ENCODE measurements around the gene SOX13. TPM values are rescaled to one million over a fixed set of nuclear protein-coding genes. Genes with fewer than 3 reads are reported as not detected.

SOX13 gene
- total and polyA plus RNA-seq, 9 of the 15 experiments (the other 6 are each of a cell fraction or from before 2014, with no cell fraction given) = 0.03 to 0.35 (median 0.06) TPM; not detected in 5

DNA sequence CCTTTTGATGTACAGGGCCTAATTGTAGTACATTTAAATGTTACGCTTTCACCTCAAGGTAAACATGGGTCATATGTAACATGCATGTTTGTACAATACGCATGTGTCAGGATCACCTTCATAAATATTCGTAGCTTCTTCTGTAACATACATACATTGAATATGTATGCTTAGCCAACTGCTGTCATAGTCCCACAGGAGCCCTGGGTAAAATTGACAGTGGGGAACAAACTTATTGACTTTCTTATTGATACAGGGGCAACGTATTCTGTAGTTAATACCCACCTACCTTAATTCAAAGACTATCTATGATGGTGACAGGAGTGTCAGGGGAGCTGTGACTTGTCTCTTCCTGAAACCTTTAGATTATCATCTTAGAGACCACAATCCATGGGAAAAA is 96.9 kb downstream of the SOX13 start:
- H4K20me1 ChIP-seq (replicated peaks; ENCODE audit: control insufficient read depth, insufficient read depth, low read length) = no peaks in the 10 kb centered on the region
- in situ Hi-C loops (cut with MboI) = loop anchor here (10.0 kb wide), 1 partner anchor 335 kb away; no protein-coding TSS in a partner anchor
- no peaks in the 10 kb centered on the region for H3K79me2 ChIP-seq (ENCODE audit: control insufficient read depth, insufficient read depth, low read length)
- intact Hi-C loops (cut with micrococcal nuclease) = no loop called here
- no peak overlapping the region for H3K27ac ChIP-seq (ENCODE audit: extremely low read depth, low read depth, low read length)
- no peak for ATAC-seq
- H3K36me3 ChIP-seq (ENCODE audit: control insufficient read depth, insufficient read depth, low read length) = no peaks in the 10 kb centered on the region
- H3K9ac ChIP-seq (ENCODE audit: insufficient read depth in 1 of 2, low read depth in 2 of 2, low read length in 2 of 2) = no peak overlapping the region
- BruUV-seq (replicated peaks) = no TSS peak
- no peak for DNase-seq (ENCODE audit: extremely low read depth in 1 of 4, low spot score in 3 of 4)
- H3K4me2 ChIP-seq (ENCODE audit: insufficient read depth, low read length) = no peak overlapping the region
- H2AFZ ChIP-seq (ENCODE audit: low read depth, low read length) = no peak overlapping the region
- H3K9me1 ChIP-seq (ENCODE audit: control insufficient read depth, insufficient read depth, low read length) = no peaks in the 10 kb centered on the region
- CTCF ChIA-PET (ENCODE audit: low intra/inter-chr PET ratio) = no interaction called here
- H3K27me3 ChIP-seq (ENCODE audit: control insufficient read depth in 2 of 2, insufficient read depth in 2 of 2, low read length in 2 of 2) = peaks cover under 1 to 6% of the 10 kb centered on the region in 2 experiments; a peak in 3 of 5 replicates
- 0 out of 2 replicates have a peak, but pooled peaks cover 5% of the 10 kb centered on the region for H3K9me3 ChIP-seq (replicated peaks; ENCODE audit: control insufficient read depth, insufficient read depth, low read depth, low read length)
- H3K4me3 ChIP-seq = no peak overlapping the region
- FAIRE-seq = no peak
- 19% methylated on average over 4 of the region's 4 CpGs for WGBS (ENCODE audit: insufficient coverage, low coverage, missing lambda C conversion rate)
- no peaks in the 10 kb centered on the region; a peak in 1 of 5 replicates for H3K4me1 ChIP-seq (replicated peaks in 1 of 2; ENCODE audit: control insufficient read depth in 2 of 2, insufficient read depth in 2 of 2, low read length in 2 of 2)
- POLR2A ChIA-PET = no interaction called here
- TF ChIP-seq PRMT5 (CRISPR knock-in tag; IDR thresholded peaks at IDR 0.05) (no peak), EWSR1 (IDR thresholded peaks at IDR 0.05; ENCODE audit: borderline replicate concordance, low read depth, partially characterized antibody) (no peak), TRIM28 (IDR thresholded peaks at IDR 0.05) (peak; percentile 89; the same call in 1 of the 2 replicates), CBX1 (IDR thresholded peaks at IDR 0.05; ENCODE audit: low read depth) (0 out of 2 replicates have a peak, but pooled peaks have one; percentile 45), SETDB1 (IDR thresholded peaks at IDR 0.05; ENCODE audit: low read length) (no peak), EZH2 (IDR thresholded peaks at IDR 0.05; ENCODE audit: borderline replicate concordance, low read depth, low read length) (no peak), CBX5 (IDR thresholded peaks at IDR 0.05; ENCODE audit: borderline replicate concordance, low read depth) (peak; percentile 80; the same call in 1 of the 2 replicates), SMAD2 (IDR thresholded peaks at IDR 0.05; ENCODE audit: low read depth, low read length) (no peak), SRSF1 (IDR thresholded peaks at IDR 0.05; ENCODE audit: low read depth, low read length) (no peak), ZNF445 (CRISPR knock-in tag; IDR thresholded peaks at IDR 0.05; ENCODE audit: low read depth) (peak; percentile 68; the same call in 1 of the 2 replicates)
- TF ChIP-seq, protein P1, sequence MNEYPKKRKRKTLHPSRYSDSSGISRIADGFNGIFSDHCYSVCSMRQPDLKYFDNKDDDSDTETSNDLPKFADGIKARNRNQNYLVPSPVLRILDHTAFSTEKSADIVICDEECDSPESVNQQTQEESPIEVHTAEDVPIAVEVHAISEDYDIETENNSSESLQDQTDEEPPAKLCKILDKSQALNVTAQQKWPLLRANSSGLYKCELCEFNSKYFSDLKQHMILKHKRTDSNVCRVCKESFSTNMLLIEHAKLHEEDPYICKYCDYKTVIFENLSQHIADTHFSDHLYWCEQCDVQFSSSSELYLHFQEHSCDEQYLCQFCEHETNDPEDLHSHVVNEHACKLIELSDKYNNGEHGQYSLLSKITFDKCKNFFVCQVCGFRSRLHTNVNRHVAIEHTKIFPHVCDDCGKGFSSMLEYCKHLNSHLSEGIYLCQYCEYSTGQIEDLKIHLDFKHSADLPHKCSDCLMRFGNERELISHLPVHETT (CRISPR knock-in tag; conservative IDR thresholded peaks at IDR 0.05 in 1 of 2, IDR thresholded peaks at IDR 0.05 in 1 of 2) = no peak
- TF ChIP-seq, protein P2, sequence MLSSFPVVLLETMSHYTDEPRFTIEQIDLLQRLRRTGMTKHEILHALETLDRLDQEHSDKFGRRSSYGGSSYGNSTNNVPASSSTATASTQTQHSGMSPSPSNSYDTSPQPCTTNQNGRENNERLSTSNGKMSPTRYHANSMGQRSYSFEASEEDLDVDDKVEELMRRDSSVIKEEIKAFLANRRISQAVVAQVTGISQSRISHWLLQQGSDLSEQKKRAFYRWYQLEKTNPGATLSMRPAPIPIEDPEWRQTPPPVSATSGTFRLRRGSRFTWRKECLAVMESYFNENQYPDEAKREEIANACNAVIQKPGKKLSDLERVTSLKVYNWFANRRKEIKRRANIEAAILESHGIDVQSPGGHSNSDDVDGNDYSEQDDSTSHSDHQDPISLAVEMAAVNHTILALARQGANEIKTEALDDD (IDR thresholded peaks at IDR 0.05) = no peak
- TF ChIP-seq, protein P3, sequence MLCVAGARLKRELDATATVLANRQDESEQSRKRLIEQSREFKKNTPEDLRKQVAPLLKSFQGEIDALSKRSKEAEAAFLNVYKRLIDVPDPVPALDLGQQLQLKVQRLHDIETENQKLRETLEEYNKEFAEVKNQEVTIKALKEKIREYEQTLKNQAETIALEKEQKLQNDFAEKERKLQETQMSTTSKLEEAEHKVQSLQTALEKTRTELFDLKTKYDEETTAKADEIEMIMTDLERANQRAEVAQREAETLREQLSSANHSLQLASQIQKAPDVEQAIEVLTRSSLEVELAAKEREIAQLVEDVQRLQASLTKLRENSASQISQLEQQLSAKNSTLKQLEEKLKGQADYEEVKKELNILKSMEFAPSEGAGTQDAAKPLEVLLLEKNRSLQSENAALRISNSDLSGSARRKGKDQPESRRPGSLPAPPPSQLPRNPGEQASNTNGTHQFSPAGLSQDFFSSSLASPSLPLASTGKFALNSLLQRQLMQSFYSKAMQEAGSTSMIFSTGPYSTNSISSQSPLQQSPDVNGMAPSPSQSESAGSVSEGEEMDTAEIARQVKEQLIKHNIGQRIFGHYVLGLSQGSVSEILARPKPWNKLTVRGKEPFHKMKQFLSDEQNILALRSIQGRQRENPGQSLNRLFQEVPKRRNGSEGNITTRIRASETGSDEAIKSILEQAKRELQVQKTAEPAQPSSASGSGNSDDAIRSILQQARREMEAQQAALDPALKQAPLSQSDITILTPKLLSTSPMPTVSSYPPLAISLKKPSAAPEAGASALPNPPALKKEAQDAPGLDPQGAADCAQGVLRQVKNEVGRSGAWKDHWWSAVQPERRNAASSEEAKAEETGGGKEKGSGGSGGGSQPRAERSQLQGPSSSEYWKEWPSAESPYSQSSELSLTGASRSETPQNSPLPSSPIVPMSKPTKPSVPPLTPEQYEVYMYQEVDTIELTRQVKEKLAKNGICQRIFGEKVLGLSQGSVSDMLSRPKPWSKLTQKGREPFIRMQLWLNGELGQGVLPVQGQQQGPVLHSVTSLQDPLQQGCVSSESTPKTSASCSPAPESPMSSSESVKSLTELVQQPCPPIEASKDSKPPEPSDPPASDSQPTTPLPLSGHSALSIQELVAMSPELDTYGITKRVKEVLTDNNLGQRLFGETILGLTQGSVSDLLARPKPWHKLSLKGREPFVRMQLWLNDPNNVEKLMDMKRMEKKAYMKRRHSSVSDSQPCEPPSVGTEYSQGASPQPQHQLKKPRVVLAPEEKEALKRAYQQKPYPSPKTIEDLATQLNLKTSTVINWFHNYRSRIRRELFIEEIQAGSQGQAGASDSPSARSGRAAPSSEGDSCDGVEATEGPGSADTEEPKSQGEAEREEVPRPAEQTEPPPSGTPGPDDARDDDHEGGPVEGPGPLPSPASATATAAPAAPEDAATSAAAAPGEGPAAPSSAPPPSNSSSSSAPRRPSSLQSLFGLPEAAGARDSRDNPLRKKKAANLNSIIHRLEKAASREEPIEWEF (CRISPR knock-in tag; IDR thresholded peaks at IDR 0.05) = no peak
- TF ChIP-seq, protein P4, sequence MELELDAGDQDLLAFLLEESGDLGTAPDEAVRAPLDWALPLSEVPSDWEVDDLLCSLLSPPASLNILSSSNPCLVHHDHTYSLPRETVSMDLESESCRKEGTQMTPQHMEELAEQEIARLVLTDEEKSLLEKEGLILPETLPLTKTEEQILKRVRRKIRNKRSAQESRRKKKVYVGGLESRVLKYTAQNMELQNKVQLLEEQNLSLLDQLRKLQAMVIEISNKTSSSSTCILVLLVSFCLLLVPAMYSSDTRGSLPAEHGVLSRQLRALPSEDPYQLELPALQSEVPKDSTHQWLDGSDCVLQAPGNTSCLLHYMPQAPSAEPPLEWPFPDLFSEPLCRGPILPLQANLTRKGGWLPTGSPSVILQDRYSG (tag; conservative IDR thresholded peaks at IDR 0.05; ENCODE audit: low read depth) = no peak
